GM15510 (cell line): ENCODE results near the gene CYP3A4.

Experiments
- POLR2A ChIP-seq: IDR thresholded peaks from 3 replicates; pipeline ENCODE4 v1.6.1; 2011; ENCODE audit warnings: borderline replicate concordance; ENCODE audit not compliant: insufficient read length; ENCODE audit errors: extremely low read depth

CYP3A4 gene

DNA sequence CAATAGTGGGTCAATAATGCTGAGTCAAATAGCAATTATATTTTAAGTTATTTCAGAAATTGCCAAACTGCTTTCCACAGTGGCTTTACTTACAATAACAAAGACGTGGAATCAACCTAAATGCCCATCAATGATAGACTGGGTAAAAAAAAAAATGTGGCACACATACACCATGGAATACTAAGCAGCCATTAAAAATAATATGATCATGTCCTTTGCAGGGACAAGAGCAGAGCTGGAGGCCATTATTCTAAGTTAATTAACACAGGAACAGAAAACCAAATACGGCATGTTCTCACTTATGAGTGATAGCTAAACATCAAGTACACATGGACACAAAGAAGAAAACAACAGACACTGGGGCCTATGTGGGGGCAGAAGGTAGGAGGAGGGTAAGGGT is 15.0 kb upstream of the CYP3A4 start:
- TF ChIP-seq POLR2A = no peak

DNA sequence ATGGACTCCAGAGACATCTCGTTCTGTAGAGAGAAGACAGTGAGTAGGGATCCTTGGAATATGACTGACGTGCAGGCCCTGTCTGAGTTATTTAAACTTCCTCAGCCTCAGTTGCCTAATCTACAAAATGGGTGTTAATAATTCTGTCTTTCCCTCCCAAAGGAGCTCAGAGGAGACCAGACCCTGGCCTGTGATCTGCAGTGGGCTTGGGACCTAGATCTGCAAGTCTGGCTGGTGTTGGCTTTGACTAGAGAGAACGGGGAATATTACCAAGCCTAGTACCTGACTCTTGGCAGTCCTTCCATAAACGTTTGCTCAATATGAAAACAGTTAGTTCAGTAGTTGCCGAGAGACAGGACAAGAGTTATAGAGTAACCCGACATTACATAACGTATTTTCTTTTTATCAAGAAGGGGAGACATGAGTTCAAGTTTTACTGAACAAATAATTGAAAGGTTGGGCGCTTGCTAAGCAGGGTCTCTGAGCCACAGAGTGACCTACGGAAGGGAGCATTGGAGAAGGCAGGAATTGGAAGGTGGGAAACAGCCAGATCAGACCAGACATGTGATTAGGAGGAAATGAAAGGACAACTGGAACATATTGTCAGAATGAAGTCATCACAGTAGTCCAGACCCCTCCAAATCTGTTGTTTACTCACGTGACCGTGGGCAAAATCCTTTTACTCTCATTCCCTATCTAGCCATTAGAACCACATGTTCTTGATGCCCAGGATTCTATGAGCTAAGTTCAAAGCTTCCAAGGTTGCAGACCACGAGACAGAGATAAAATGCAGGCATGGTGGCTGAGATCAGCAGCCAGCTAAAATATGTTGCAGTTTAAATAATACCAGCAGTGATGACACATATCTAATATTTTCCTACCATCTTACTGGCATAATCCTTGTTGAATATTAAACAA is 10.9 kb upstream of the CYP3A4 start:
- no peak for TF ChIP-seq POLR2A

DNA sequence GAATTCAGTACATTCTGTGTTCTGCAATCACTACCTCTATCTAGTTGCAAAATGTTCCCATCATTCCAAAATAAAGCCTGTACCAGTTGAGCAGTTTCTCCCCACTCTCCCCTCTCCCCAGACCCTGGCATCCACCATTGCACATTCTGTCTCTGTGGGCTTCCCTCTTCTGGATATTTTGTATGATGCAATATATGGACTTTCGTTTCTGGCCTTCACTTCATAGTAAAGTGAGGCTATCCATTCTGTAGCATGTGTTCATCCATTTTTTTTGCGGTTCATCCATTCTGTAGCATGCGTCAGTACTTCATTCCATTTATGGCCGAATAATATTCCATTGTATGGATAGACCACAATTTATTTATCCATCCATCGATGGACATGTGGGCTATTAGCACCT is 9.5 kb upstream of the CYP3A4 start:
- TF ChIP-seq POLR2A = no peak

DNA sequence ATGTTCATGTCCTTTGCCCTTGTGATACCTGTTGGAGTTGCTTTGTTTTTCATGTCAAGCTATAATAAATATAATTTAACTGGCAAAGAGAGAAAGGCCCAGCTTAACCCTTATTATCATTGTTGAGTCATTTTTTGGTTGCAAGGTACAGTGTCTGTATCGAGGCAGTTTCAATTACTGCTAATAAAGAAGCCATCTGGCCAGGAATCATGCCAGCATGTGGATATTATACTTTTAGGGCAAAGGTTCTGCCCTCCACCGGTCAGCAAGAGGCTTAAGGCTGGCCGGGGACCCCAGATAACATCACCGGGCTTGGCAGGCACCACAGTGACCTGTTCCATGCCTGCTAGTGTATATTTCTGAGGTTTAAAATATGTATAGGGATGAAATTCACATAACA is 9.0 kb upstream of the CYP3A4 start:
- TF ChIP-seq POLR2A = no peak

DNA sequence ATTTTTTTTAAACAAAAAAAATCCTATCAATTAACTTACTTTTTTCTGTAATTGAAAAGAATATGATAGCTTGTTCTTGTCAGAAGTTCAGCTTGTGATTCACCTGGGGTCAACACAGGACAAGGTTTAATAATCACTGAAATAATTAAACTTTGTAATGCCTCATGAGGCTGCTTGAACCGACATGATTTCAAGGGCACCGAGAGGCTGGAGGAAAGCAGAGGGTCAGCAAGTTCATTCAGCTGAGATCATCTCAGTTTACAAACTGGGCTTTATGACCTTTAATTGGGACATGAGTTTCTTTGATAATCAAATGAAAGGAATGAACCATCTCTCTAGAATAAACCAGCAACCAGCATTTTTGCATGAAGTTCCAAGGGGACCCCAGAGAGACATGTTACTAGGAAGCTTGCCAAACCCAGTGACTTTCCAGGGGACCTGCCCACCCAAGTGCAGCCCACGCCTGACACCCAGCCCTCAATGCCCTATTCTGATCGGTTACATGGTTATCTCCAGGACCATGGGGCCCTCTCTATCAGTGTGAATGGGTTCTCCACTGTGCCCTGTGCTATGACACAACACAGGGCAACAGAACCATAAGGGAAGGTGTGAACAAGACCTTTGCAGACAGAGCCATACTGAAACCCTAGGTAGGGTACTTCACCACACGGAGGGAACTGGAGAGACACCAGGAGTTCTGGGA is 7.8 kb upstream of the CYP3A4 start:
- no peak for TF ChIP-seq POLR2A

GRCh38 chr7:99791021-99791420 is 7.0 kb upstream of the CYP3A4 start:
- no peak for TF ChIP-seq POLR2A

DNA sequence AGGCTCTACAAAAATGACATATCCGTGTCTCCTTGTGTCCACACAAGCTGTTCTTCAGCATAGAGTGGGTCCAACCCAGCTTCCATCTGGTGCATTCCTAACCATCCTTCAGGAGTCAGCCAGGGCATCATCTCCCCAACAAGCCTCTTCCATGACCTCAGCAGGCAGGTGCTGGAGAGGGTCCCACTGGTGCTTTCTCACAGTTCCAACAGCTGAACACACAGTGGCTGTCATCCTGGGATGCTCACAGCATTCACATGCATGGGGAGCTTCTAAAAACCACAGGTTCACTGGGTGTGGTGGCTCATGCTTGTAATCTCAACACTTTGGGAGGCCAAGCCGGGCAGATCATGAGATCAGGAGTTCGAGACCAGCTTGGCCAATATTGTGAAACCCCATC is 6.4 kb upstream of the CYP3A4 start:
- TF ChIP-seq POLR2A = no peak

DNA sequence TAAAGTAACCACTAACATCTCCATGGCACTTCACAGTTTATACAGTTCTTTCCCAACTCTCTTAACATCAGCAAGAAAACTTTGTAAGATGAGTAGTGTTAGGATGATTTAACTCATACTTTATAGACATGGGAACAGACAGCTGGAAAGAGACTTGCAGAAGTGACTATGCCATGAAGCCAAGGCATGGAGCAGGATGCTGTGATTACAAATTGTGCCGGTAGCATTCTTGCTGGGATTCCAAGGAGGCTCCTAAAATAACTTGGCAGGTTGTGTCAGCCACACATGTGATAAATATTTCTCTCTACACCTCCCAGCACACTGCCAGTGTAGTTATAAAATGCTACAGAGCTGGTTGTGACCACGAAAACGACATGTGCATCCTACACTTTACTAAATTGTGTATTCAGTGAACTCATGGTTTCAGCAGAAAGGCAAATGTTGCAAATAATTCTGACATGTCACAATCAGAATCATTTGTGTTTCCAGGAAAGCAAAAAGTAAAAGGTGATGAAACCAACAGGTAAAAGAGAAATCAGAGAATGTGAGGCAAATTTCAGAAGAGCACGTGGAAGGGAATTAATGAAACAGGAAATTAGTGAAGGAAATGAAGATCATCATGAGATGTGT is 5.6 kb upstream of the CYP3A4 start:
- no peak for TF ChIP-seq POLR2A

- no peak for TF ChIP-seq POLR2A
Measured at GRCh38 chr7:99788554-99788953, 4.6 kb upstream of the CYP3A4 start.

DNA sequence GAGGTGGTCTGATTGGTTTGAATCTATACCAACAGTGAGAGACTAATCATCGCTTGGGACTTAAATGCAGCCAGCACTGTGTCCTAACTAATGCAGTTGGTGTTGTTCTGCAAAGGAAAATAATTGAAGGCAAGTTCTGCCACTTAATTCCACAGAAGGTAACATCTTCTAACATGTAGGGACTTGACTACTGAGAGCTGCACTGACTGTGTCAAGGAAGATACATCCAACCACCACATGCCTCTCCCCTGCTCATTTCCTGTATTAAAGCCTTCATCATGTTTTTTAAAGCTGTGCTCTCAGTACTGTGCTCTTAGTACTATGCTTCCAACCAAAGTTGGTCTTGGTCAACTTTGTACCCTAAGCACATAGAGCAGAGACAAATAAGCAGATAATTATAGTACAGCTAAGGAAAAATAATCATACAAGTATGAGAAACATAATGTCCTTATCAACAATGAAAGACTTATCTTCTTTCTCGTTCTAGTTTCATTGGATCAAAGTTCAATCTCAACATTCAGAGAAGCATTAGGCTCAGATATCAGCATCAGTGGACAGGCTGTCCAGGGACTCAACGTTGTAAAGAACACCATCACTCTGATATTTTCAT is 2.8 kb upstream of the CYP3A4 start:
- no peak for TF ChIP-seq POLR2A

DNA sequence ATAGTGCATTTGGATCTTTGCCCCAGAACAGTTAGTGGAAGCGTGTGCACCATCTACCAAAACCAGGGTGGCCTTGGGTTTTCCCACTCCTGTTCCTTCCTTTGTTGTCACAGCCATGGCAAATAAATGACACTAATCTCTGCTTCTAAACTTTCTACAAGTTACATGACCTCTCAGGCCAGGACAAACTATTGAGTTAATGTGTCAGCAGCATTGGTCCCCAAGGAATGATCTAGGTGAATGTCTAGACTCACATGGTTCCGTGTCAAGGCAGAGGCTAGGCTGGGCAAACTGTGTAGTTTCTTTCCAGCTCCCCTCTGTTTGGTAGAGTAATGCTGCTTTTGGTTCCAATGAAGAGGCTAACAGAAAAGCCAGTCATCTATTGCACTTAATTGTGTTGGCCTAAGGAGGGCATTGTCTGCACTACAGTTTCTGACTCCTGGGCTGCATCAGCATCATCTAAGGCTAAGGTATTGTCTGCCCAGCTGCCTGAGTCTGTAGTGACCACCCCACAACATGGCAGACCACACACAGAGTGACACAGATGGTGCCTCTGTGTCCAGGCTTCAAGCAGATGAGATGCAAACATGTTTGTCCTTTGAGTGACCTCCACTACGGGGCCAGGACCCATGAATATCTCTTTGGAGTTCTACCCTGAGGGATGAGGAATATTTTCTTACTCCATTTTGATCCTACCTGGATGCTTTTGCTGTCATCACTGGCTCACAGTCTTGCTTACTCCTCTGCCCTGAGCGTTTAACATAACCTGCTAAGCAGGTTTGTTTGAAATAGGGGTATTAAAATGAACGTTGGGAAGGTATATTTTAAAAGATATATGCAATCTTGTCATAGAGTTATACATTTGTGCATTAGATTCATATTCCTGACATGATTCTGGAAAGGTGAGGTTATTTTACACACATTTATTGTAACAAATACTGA is 1.7 kb downstream of the CYP3A4 start:
- no peak for TF ChIP-seq POLR2A

DNA sequence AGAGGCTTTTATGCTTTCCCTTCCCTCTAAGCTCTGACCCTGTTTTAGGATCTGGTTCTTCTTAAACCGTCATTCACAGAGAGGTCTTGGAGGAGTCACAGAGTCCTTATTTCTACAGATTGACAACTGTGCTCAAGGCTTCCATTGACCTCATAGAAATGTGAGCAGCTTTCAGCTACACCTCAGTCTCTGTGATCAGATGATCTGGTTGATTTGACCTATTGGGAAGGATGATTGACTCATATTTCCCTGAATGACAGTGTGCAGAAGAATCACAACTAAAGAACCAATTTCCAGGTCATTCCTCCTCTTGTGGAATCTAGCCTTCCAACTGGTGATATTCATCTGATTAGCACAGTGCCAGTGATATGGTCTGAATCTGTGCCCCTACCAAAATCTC is 3.4 kb downstream of the CYP3A4 start:
- no peak for TF ChIP-seq POLR2A

GRCh38 chr7:99779949-99780348 is 4.0 kb downstream of the CYP3A4 start:
- TF ChIP-seq POLR2A = no peak

DNA sequence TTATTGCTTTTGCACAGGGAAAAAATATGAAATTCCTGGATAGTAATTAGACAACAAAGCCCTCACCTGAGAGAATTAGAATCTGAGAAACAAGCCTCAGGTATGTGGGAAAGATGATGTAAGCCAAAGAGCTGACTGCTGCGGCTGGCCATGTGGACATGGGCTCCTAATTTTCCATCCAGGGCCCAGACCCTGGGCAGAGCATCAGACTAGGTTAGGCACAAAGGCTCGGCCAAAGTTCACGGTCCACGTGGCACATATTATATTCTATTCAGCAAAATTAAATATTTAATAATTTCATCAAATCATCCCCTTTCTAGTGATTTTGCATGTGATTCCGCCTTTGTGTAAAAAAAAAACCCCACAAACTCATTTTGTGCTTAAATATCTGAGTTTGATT is 5.1 kb downstream of the CYP3A4 start:
- TF ChIP-seq POLR2A = no peak
